Caki2 (cell line): Measurements from ENCODE around the gene MYO16. TPM values are rescaled to one million over a fixed set of nuclear protein-coding genes. Genes with fewer than 3 reads are reported as not detected.

Source experiments
- DNase-seq: peaks from one replicate; pipeline ENCODE4 v3.0.0-alpha.2; 2015; ENCODE audit warnings: low read depth
- in situ Hi-C: cut with HindIII; loops from 2 replicates; pipeline ENCODE4 v1.10.0; 2016; ENCODE audit warnings: low sequenced_read_pairs, low pct_unique_long_range_greater_than_20kb, mixed read lengths
- total RNA-seq: library from RNA; depleted of rRNA; stranded (reverse); fragments of >200 nt; shearing (Covaris generic); gene quantifications from 2 replicates; pipeline ENCODE4 v1.2.3, GENCODE V29; 2014; ENCODE audit warnings: low replicate concordance; rRNA removed

The MYO16 gene
- 0.14 TPM in 1 of 2 replicates, not detected in the other for total RNA-seq

DNA sequence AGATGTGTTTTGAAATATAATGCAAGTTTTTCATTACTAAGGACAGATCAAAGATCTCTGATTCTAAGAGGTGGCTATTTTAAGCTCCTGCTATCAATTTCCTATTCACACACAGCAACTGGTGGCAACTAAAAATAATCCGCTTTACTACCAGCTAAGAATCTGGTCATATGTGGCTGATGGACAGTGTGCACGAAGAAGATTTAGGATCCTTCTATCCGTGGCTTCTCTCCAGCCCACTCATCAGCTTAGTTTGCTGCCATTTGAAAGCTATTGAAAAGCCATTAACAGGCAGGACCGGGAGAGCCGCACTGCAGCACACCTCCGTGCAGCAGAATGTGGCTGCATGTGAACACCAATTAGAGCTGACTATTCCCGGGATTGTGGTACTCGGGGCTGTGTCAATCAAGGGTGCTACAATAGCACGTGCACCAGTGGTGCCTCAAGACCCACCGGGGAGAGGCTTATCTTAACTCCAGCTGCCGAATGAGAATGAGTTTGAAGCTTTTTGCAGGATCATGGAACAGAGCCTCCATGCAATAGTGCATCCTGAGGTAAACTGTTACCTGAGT is at the start of gene MYO16:
Gene MYO16 (plus strand): TSS at position 431 of the 572 bp plus-strand sequence. CDS start 234 bp downstream, outside the sequence.
- DNase-seq: no peak
- in situ Hi-C loops: no loop called here

DNA sequence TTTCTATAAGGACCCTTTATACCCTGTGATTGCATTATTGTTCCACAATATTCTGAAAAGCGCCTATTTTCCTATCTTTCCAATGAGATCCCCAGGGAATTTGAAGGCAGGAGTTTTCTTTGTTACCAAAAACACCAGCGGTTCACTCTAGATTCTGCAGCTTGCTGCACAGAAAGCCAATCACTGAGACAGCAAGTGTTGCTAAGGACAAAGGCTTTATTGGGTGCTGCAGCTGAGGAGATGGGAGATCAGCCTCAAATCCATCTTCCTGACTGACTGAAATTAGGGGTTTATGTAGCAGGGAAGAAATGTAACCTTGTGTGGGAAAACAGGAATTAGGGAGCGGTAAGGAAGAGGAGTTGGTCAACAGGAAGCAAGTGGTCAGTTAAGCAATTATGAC is 42.6 kb upstream of the MYO16 start:
- in situ Hi-C loops: no loop called here
- no peak for DNase-seq

DNA sequence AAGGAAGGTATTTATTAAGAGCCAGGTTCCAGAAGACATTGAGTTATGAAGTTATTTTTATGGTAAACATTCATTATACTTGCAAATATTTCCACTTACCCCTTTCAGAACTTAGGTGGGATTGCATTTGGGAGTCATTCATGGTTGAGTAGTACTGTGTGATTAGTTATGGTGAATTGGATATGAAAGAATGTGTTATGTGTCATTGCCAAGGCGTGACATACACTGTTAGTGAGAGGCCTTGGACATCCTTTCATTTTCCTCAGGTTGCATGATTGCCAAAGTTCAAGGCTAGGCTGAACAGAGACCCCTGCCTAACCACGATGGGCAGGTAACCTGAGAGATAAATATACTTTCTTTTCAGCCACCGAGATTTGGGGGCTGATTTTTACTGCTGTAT is 40.9 kb upstream of the MYO16 start:
- in situ Hi-C loops: no loop called here
- DNase-seq: no peak

DNA sequence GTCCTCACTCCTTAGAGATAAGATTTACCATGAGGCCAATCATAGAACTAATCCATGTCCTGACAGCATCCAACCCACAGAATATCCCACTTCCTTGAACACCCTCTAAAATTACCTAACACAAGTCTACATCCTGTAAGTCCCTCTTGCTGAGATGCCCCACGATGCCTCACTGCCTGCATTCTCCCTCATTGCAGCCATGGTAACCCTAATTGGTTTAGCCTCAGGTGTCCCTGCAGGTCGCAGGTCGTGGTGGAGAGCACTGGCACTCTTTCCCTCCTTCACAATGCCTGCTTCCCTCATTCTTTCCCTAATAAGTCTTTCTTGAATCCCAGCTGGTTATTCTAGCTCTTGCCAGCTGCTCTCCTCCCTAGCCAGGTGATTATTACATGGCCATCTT is 35.3 kb upstream of the MYO16 start:
- no peak for DNase-seq
- in situ Hi-C loops: no loop called here

DNA sequence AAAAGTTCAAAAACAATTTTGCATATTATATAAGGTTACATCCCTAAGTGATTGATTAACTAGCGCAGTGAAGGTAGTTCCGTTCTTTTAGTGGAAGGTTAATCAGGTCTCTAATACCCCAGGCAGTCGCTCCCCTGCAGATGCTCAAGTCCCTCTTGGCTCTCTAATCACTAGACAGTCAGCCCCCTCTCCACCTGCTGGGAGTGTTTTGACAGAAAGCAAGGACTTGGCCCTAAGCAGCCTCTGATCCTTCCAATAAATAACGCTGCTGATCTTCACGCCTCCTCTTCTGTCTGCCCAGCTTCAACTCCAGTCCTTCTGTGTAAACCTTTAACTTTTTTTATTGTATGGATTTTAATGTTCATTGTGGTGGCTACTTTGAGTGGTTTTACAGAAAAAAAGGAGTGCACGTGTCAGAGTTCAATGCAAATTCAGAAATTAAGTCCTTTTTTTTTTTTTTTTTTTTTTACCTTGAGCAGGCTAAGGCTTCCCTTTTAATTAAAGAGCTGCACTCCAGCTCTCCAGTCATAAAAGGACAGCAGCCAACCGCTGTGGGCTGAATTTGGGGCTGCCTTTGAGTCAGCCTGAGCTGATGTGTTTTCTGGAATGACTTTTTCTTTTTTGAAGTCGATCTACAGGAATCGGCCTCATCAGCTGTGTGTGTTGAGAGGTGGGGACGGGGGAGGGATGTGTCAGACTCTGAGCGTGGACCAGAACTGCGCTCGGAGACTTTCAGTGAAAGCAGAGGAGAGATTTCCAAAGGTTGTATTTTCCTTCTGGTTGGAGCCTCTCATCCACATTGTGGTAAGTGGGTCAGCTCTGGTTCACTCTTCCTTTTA is 33.8 kb upstream of the MYO16 start:
- no peak for DNase-seq
- in situ Hi-C loops: no loop called here

DNA sequence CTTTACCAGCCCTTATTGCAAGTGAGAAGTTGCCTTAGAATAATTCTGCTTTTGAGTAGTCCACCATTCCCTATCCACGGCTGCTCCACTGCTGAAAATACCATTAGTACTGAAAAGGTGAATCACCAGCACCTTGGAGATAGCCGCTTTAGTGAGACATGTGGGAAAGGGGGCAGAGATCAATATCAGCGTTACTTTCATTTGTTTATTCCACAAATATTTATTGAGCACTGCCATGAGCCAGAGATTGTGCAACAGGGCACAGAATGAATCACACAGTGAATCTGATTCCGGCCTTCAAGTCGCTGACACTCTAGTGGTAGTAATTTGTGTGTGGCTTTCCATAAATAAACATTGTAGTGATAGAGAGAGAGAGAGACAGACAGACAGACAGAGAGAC is 31.5 kb upstream of the MYO16 start:
- in situ Hi-C loops: no loop called here
- no peak for DNase-seq

DNA sequence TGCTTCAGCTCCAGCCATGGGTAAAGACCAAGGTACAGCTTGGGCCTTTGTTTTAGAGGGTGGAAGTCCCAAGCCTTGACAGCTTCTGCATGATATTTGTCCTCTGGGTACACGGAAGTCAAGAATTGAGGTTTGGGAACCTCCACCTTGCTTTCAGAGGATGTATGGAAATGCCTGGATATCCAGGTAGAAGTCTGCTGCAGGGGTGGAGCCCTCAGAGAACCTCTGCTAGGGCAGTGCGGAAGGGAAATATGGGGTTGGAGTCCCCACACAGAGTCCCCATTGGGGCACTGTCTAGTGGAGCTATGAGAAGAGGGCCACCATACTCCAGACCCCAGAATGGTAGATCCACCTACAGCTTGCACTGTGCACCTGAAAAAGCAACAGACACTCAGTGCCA is 23.0 kb upstream of the MYO16 start:
- in situ Hi-C loops: no loop called here

DNA sequence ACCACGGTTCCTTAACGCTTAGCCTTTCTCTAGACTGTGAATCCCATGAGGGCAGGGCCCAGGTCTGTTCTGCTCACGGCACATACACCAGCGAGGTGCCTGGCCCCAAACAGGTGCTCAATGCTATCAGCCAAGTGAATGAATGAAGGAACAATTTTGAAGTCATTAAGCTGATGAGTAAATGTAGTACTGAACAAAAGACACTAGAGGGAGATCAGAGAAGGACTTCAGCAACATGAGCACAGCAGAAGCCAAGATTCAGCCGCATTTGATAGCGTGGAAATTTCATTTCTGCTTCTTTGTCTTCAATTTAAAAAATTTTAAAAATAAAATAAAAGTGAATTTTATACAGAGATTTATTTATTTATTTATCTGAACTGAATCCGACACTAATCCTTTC is 20.1 kb upstream of the MYO16 start:
- in situ Hi-C loops: no loop called here
- DNase-seq: no peak

More for the DNA sequence above, 23.0 kb upstream of the MYO16 start:
- no peak for DNase-seq

DNA sequence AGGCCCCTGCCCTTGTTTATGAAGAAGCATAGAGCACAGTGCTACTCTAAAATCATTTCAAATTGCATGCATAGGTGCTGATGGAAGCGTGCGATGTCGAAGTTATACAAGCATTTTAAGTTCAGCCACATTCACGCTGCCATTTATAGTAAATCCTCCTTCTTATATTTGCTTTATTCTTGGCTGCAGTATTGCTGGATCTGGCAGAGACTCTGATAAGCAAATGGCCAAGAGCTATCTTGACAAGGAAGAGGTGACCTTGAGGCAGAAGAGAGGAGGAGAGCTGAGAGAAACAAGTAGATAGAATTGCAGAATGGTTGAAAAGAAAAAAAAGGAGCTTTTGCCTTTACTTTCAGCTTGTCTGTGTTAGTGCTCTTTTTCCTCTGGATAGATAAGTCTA is 18.9 kb upstream of the MYO16 start:
- in situ Hi-C loops: no loop called here
- DNase-seq: no peak

DNA sequence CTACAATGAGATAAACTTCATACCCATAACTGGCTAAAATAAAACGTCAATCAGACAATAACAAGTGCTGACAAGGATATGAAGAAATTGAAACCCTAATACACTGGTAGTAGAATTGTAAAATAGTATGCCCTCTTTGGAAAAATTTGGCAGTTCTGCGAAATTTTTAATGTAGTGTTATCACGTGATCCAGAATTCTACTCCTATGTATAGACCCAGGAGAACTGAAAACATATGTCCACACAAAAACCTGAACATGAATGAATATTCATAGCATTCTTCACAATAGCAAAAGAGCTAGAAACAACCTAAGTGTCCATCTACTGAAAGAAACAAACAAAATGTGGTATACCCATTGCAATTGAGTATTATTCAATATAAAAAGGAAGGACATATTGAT is 14.2 kb upstream of the MYO16 start:
- DNase-seq: no peak
- in situ Hi-C loops: no loop called here

DNA sequence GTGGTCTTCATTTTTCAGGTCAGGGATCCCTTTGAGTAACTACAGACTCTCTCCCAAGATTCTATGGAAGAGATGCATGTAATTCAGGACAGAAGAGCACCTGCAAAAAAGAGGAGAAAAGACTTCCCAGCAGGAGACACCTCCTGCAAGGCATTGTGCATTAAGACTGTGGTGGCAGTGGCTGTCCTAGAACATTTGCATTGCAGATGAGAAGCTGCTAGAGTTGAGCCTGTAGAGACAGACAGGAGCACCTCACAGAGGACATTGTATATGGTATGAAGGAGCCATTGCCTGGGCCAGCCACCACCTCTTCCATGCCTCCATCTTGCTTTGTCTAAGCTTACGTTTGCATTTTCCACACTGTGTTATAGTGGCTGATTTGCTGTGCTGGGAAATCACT is 11.2 kb upstream of the MYO16 start:
- no peak for DNase-seq
- in situ Hi-C loops: no loop called here

DNA sequence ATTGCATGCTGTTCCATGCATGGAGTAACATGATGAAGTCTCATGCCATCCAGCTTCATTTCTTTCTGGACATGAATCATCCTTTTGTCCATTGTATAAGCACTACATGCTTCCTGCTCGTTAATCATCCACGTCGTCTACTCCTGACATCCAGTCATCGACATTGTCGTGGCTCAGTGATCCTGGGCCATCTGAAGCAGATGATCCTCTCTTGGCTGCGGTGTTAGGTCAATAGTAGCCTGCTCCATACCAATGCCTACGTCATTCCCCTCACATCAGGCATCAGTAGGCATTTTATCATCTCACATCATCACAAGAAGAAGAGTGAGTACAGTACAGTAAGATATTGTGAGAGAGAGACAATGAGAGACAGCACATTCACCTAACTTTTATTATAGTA is 7.9 kb upstream of the MYO16 start:
- in situ Hi-C loops: no loop called here
- peak; percentile 80 for DNase-seq

DNA sequence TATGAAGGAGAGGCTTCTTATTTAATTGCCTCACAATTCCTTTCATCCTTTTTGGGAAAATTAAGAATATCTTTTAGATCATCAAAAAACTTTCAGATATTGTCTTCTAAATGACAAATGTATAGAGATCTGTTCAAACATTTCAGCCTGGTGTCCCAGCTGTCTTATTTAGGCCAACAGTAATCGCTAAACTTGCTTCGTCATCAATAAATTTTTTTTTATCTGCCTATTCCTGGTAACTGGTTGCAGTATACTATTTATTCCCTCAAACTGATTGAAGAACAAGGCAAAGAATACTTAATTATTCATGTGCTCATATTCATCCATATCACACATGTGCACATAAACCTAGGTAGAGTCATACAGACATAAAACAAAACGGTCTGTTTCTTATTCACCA is 5.3 kb upstream of the MYO16 start:
- in situ Hi-C loops: no loop called here

DNA sequence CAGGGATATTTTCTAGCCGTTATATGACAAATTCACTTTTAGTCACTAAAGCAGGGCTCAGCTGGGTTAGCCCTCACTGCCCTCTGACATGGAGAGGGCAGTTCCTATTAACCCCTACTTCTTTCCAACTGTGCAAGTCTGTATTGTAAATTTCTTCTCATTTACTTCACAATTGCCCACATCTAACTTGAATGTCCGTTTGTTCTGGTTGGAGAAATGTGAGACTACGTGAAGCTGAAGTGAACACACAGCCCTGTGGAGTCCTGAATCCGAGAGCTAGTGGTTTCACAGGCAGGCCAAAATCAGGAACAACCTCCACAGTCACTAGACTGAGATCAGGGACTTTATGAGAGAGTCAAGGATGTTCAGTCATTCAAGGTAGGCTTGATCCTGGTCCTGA is 4.4 kb upstream of the MYO16 start:
- DNase-seq: no peak
- in situ Hi-C loops: no loop called here

More for the DNA sequence above, 5.3 kb upstream of the MYO16 start:
- DNase-seq: no peak

DNA sequence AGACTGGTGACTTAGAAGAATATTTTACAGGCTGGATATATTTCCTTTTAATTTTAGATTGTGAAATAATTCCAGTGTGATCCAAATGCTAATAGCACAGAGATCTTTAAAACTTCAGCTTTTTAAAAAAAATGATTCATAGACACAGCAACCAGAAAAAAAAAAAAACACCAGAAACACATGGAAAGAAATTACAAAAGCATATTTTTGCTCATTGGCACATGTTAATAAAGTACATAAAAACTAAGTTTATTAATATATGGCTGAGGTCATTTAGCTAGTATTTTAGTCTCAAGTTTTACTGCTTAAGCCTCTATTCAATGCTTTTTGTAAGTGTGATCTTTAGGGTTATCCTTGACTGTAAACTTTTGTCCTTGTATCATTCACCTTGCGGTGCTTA is 577 bp downstream of the MYO16 start:
- in situ Hi-C loops: no loop called here

DNA sequence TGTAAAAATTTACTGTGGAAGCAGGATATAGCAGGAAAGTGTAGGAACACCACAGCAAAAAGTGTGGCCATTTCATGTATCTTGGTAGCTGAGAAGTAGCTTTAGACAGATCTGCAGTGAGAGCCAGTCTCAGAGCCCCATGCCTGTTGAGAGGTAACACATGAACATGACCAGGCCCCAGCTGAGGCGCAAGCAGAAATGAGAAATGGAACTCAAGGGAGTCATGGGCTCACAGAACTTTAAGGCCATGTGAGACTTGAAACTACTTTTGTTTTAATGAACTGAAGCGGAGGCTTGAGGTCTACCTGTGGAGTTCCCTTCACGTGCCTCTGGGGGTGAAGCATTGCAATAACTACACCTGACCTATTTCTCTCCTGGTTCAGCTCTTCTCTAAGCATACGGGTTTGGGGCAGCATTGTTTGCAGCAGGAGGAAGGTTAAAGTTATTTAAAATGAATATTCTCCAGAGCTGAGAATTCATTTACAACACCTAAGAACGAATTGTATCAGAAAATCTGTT is 3.3 kb downstream of the MYO16 start:
- in situ Hi-C loops: no loop called here
- DNase-seq: no peak

More for the DNA sequence above, 577 bp downstream of the MYO16 start:
- DNase-seq: no peak

DNA sequence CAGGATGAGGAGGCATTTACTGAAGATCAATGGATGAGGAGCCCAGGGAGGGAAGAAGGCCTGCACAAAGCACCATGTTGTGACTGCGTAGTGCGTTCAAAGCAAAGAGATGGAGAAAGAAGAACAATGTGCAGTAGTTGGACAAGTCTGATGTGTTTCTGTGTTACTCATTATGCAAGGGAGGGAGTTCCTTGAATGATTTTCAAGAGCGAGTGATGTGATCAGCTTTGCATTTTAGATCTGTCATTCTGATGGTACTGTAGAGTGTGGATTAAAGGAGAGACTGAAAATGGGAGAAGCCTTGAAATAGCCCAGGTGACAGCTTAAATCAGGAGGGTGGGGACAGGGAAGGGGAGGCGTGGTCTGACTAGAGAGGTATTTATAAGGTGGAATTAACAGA is 9.5 kb downstream of the MYO16 start:
- DNase-seq: no peak
- in situ Hi-C loops: no loop called here

DNA sequence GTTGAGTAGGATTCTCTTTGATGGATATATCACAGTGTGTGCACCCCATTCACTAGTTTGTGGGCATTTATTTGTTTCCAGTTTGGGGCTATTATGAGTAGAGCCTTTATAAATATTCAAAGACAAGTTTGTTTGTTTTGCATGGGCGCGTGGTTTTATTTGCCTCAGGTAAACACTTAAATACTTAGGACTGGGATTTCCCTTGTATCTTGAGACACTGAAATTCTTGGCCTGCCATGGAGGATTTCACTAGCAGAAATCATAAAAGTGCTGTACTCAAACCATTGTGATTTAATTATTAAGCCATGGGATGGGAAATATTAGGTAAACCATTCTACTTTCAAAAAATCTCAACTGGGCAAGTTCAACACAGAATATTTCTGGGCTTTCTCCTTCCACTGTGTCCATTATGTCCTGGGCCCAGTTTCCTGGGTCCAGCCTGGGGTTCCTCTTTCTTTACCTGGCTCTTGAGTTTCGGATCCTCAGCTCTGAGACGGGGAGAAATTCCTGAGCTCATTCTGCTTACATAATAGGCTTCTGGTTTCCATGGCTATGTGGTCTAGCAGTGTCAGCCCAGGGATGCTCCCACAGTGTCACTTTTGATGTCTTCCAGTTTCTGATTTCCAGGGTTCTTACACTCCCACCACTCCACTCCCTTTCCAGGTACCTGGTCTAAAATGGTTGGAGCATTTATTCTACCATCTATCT is 14.4 kb downstream of the MYO16 start:
- no peak for DNase-seq
- in situ Hi-C loops: no loop called here

DNA sequence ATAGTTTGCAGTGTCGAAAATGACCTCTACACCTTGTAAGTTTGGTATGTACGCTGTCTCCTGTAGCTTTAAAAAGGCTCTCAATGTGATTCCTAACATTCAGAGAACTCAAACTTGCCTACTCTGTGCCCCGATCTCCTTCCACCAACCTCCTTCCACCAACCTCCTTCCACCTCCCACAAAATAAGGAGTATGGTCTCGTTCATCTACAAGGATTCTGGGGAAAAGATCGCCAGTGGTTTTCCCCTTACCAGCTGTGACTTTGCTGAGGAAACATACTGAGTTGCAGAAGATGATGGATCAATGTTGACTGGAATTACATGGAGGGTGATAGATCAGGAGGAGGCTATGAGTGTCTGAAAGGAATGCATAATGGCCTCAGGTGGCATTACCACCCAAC is 16.0 kb downstream of the MYO16 start:
- in situ Hi-C loops: no loop called here
- DNase-seq: no peak
